Muscle of back (tissue), 11 donors: ENCODE measurements around the gene RASSF8. TPM values are rescaled to one million over a fixed set of nuclear protein-coding genes. Genes with fewer than 3 reads are reported as not detected.

Source experiments
- DNase-seq, 3 donors: peaks; one replicate each; pipeline versions ENCODE4 v3.0.0 to v3.0.0-alpha.2; 2013
- polyA plus RNA-seq, 10 donors: library from polyadenylated mRNA; unstranded; fragments of 120-200 nt; gene quantifications; one replicate each; pipeline ENCODE4 v1.2.1, GENCODE V29; 2013; ENCODE audit not compliant: insufficient read length in 10 of 10

The RASSF8 gene
- polyA plus RNA-seq, 10 donors: 23.9 to 49.3 (median 29.9) TPM

DNA sequence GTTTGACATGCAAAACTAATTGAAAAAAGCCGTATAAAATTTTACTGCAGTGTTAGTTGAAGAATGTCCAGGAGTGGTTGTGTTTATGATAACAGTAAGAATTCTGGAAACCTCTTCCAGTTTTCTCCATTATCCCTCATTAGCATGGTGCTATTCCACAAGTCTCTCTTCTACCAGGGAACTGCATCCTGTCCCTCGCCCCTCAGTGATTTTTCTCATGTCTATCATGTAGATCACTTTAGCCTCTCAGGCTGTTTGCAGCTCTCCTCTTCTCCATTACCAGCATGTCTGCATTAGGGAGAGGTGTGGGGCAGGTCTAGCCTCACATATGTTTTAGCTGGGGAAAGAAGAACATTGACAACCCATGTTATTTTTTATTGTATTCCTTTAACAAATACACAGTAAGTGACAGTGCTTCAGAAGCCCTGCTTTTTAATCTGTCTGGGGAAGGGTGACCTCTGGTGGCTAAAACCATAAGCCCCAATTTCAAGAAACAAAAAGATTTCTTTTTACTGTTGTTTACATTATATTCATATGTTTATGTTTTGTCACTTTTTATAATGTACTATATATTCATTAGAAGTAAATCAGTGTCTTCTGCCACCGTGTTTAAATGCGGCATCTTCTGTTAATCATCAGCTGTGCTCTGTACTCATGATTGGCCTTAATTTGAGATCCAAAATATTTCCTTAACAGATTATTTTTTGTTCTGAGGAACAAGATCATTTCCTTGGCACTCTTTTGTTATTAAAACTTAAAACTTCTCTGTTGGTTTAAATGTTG is 70.7 kb downstream of the RASSF8 start:
- peak in 2 of 3 donors; percentile 56 to 79 for DNase-seq

DNA sequence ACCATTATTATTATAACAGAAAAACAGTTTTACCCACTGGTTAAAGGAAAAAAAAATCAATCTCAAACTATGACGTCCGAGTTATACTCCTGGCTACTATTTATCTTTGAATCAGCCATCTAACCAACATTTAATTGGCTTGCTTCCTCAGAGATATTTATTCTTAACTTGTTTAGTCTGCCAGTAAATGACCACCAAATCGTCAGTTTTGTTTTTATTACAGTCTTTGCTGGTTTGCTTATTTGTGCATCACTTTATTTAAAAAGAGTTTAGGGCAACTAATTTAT is 71.2 kb downstream of the RASSF8 start:
- DNase-seq: no peak

DNA sequence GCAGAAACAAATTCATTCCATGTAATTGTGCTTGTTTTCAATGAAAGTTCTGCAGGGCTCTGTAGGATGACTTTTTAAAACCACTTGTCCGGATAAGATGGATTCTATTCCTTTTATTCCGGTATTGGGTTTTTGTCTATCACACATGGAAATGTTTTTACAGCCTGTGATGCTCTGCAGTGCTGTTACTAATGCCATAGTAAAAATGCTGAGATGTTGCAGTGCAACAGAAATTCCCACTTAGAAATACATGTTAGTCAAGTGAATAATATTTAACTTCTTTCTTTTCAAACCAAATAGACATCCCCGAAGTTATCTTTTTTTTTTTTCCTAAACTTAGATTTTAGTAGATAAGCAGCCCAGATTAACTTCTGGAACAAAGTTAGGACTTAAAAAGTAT is 71.9 kb downstream of the RASSF8 start:
- DNase-seq: no peak

DNA sequence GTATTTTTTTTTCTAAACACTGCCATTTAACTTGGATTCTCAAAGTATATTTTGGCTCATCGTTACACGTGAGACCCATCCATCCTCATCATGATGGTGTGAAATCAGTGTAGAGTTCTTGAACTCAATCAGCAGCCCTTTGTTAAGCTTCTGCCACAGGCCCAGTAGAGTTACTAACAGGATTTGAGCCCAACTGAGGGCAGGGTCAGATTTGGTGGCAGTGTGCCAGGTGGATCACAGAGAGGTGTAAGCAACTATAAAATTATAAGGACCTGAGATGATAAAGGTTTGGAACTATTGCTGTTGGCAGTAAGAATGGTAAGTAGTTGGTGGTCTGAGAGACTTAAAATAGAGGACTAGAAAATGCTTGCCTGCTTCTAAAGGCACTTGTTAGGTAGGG is 72.8 kb downstream of the RASSF8 start:
- DNase-seq: no peak

DNA sequence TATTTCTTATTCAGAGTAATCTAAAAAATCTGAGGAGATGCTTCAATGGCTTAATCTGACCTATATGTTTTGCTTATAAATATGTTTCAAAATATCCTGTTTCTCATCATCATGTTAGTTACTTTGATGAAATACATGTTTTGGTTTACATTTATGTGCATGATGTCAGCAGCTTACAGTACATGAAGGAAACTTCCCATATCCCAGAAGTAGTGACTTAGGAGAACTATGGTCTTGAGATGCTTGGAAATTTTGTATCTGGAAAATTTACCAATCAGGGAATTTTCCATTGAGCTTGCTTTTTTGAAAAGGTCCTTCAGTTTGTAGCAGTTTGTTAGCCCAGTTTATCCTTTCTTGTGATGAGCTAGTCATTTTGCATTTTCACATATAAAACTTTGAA is 73.3 kb downstream of the RASSF8 start:
- DNase-seq: no peak

DNA sequence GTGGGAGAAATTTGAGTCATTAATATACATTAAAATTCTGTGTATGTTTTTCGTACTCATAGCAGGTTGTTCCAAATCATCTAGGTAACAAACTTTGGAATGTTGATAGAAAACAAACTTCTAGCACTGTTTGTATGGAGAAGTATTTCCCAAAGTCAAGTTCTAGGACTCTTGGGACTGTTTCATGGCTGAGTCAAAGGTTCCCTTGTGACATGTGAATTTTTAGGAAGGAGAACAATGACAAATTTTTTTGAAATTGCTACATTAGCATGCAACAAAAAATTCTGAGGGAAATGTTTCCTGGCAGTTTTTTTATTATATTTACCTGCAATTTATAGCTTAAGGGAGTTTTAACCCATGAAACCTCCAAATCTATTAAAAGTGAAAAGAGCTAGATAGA is 73.8 kb downstream of the RASSF8 start:
- no peak for DNase-seq

DNA sequence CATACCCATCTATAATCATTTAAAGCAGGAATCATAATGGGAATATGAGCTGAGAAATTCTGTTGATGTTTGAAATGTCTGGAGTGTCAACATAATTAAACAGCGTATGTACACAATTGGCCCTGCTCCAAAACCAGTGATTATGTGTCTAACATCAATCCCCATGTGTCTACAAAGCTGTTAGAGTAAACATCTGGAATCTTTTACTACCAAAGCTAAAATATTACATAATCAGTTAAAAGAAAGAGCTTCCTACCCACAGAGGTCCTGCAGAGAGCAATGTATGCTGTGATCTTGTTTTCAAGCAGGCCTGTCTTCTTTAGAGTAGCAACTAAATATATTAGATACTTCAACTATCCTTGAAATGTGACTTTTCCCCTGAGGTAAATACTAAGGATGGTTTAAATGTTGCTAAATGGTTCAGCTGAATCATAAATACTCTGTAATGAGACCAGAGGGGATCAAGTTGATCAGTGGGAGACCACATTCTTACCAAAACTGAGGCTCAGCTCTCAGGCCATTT is 74.3 kb downstream of the RASSF8 start:
- peak in 1 of 3 donors; percentile 52 for DNase-seq

DNA sequence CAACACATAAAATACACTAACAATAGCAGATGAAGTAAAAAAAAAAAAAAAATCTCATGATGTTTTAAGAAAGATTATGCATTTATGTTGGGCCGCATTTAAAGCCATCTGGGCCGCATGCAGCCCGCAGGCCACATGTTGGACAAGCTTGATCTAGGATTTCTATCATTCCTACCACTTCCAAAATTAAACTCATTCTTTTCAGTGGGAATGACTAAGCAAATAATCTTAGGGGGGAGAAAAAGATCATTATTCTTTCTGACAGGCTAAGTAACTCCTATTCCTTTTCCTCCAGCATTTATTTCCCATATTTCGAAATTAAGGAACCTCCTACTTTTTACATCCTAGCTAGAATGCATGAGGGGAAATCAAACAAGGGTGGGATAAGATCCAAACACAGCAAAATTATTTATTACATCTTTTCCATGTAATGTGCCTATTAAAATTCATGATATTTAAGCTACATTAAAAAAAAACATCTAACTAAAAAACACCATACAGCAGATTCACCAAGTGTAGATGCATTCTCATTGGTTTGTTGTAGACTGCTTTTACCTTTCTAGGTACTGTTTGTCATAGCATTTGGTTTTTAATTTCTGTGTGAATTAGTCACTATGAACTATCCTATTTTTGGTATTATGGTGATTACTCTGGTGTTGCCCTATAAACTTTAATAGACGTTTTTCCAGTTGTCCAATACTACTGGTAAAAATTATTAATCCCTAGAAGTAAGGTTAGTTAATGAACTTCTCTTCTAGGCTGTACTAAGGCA is 76.1 kb downstream of the RASSF8 start:
- peak in 1 of 3 donors; percentile 45 for DNase-seq

DNA sequence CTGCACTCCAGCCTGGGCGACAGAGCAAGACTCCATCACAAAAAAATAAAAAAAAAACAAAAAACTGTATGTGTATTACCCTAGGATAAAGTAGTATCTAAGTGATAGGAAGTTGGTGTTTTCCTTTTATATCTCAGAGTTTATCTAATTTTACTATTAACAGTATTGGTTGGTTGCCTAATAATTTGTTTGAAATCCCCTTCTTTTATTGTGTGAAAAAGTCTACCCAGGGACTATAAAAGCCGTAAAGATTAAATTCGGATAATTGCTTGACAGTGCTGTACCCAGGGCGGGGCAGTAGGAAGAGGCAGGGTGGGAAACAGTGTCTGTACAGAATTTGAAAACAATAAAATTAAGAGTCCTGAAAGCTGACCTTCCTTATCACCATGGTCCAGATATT is 78.4 kb downstream of the RASSF8 start:
- DNase-seq: no peak

DNA sequence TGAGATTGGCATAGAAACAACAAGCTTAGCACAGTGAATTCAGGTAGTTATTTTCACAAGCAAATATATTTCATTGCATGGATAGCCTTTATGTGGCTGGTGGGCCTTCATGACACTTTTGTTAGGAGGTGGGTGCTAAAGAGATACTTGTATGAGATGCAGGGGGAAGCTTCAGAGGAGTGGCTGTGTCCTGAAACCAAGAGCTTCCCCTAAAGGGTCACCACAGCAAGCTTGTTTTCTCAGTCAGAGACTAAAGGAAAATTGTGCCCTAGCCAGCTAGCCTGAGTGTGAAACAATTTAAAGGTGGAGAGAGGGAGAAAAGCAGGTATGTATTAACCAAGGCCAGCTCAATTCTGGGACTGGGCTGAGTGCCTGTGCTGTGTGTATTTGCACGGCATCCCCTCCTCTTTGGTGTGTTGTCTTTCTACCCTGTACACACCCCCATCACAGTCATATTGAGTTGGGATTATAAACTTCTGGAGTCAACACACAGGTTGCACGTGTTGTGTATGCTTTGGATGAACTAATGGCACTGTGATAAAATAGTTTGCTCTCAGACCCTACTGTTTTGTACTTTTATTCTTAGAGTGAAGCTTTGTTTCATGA is 79.2 kb downstream of the RASSF8 start:
- no peak for DNase-seq

DNA sequence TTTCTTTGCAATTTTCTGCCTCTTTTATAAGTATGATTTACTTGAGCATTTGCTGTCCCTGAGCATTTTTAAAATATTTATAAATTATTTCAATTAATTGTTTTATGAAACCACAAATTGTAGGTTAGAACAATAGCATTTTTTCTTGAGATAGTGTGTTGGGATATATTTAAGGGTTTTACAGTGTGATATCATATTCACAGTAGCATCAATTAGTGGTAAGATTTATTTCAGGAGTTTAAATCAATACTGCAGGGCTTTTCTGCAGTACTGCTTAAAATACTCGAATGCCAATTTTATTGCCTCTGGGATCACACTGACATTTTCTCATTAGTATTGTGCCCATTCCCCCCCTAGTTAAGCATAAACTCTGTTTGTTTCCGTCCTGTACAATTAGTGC is 84.2 kb downstream of the RASSF8 start:
- no peak for DNase-seq

DNA sequence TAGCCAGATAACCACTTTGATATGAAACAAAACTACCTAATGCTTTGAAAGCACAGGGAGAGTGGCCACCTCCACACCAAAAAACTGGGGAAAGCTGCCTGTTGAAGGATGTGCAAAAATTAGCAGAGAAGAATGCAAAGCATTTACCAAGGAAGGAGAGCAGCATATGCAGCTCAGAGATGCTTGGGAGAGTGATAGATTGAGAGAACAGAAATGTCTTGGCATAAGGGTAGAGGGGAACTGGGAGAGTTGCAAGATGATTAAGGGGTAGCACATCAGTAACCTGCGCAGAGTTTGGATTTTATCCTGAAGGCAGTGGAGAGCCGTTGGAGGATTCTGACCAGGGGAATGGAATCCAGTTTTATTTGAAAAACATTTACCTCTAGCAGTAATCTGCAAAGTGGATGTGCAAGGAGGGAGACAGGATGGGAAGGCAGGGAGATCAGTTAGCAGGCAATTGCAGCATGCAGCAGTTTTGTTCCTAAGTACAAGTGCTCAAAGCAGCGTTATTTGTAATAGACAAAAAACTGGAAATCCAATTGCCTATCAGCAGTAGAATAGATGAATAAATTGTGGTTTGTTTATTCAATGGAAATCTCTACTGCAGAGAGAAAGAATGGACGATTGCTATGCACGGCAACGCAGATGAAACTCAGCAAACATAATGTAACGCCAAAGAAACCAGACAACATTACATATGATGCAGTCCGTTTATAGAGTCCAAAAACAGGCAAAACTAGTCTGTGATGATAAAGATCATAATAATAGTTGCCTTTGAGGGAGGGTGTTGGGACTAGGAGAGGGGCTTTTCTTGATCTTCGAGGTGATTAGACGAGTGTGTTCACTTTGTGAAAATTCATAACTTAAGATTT is 84.9 kb downstream of the RASSF8 start:
- DNase-seq: no peak

DNA sequence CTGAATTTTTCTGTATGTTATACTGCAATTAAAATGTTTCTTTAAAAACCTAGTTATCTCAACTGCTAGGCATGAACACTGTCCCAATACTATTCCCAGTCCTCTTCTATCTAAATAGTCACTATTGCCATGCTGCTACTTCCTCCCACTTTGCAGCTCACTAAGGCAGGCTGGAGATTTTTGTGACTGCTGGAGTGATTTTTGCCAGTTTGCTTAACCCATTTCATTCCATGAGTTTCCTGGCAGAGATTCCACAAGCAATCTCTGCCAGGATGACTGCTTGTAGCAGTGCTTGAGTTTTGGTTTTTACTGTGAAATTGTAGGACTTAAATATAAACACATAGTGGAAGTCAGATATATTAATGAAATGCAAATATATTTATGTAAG is 85.5 kb downstream of the RASSF8 start:
- peak in 2 of 3 donors; percentile 34 to 44 for DNase-seq

DNA sequence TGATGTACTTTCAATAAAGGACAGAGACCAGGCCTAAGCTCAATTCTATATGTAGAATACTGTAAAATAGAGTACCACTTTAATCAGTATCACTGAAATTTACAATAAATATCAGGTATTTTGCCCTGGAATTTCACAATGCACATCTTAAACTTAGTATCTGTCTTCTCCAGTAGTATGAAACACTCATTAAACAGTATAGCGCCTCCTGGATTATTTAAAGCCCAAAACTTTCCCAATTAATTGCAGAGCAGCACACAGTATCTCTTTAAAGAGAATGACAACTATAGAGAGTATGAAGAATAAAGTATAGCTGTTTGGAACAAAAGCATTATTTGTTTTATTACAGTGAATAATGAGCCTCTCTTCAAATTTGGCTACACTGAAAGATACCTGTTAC is 86.1 kb downstream of the RASSF8 start:
- no peak for DNase-seq

DNA sequence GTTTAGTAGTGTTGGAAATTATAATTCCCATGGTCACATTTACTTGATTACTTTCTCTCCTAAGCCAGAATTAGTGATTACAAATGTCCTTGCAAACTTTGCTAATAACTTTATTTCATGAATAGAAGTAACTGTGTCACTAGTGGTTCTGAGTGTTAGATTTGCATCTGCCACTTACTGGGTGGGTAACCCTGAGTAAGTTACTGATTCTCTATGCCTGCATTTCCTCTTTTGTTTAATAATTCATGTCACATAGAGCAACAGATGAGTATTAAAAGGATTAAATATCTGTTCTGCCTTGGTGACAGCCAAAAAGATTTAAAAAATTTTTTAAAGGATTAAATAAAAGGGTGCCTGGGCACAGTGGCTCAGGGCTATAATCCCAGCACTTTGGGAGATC is 87.7 kb downstream of the RASSF8 start:
- no peak for DNase-seq

DNA sequence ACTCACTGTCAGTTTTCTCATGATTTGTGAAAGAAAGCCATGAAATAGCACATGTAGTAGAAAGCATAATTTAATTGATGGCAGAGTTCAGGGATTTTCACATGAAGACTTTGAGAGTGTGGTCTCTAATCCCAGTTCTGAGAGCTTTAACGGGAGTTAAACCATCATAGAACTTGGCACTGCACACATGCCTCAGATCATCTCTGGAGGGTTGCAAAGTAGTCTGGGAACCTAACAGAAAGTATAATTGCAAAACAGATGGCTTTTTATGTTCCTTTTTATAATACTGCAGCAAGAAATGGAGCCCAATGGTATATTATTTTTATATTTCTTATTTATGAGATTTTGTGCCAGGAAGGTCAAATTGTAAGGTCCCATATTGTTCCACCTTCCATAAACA is 88.4 kb downstream of the RASSF8 start:
- DNase-seq: peak in 1 of 3 donors; percentile 48

DNA sequence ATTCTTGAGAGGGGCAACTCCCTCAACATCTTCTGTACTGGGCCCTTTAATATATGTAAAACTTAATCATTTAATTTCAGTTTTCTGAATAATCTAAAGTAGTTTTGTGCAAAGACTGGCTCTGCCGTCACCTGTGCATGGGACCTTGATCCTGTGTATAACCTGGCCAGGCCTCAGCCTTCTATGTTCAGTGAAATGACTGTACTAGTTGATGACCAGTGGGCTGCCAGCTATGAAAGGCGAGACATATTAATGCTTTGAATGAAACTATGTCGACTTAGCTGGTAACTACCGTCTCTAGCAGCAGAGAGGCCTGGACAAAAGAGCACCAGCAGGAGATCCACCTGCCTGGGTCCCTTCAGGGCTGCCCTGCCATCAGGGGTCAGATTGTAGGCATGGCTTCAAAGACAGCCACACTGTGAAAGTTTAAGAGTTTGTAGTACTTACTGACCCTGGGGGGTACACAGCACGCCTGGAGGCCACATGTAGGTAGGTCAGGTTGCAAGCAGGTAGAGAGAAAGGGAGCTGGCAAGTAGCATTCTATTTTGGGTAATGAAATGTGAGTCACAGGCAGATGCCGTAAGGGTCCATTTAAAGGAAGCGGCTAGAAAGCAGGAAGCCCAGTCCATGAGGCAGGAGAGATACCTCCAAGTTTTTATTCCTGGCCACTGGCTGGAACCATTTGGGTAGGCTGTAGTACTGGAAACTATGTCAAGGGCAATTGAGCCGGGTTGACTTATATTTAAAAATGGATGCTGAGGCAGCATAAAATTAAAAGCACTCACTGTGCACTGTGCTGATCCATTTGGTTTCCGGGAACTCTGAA is 89.1 kb downstream of the RASSF8 start:
- DNase-seq: no peak

DNA sequence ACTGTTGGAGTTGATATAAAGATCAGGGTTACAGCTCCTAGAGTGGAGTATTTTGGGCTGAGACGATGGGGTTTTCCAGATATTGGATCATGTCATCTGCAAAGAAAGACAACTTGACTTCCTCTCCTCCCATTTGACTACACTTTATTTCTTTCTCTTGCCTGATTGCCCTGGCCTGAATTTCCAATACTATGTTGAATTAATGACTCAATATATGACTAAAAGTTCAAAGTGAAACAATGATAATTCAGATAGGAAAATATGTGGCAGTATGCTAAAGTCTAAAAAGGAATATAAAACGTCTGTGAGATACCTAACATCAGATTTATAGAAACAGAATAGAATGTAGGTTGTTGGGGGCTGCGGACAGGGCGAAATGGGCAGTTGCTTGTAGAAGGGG is 94.2 kb downstream of the RASSF8 start:
- DNase-seq: no peak

DNA sequence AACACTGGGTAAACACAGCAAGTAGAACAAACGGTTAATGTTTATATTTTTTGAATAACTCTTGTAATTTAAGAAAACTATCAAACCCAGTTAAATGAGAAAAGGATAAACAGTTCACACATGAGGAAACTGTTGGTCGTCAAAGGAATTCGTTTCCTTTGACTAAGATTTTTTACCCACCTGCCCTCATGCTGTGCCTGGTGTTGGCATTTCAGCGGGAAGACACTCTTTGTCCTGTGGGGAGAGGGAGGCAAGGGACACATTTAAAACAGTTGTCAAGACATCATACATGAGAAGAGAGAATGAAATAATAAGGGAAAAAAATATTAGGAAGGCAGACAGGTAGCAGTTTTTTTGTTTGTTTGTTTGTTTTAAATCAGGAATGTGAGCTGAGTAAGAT is 95.9 kb downstream of the RASSF8 start:
- DNase-seq: no peak

DNA sequence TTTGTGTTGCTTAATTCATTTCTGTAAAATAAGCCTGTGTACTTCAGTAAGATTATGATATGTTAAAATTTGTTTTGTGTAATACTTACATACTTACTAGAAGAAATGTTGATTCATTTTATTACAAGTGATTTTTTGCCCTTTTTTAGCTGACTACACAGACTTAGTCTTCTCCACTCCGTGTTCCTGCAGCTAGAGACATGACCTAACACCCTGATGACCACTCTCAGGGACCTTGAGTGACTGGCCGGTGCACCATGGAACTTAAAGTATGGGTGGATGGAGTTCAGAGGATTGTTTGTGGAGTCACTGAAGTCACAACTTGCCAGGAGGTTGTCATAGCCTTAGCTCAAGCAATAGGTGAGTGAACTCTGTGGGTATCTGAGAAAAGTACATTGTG is 96.6 kb downstream of the RASSF8 start:
- DNase-seq: no peak

DNA sequence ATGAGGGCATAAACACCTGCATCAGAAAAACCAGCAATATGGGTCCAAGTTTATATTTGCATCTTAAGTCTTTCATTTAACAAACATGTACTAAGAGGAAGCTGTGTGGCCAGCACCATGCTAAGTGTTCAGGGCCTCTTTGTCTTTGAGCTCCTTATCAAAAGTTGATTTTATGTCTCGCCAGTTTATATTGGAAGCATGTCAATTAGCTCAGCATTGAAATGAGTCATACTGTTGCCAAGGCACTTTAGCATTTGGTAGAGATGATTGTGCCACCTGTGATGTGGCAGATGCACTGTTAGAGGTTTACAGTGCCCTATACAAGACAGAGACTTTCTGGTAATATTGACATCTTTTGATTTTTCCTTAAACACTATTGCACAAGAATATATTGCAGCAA is 97.9 kb downstream of the RASSF8 start:
- no peak for DNase-seq
